HG03575 (cell line): ENCODE data around the gene NAA80.

ENCODE experiments used
- ATAC-seq: cut with Tn5 transposase; IDR thresholded peaks from one replicate; pipeline ENCODE4 v1.9.1; 2021; ENCODE audit not compliant: unreplicated experiment, insufficient number of reproducible peaks, low FRiP score; ENCODE audit errors: extremely low read depth

NAA80 gene

GRCh38 chr3:50331364-50331907 is 32.2 kb upstream of the NAA80 start:
- ATAC-seq: no peak

GRCh38 chr3:50330330-50330729 is 31.1 kb upstream of the NAA80 start:
- no peak for ATAC-seq

GRCh38 chr3:50327943-50328691 is 28.9 kb upstream of the NAA80 start, which contains the start of gene TUSC2:
TSS of gene TUSC2 (minus strand) at chr3:50328223. CDS start at chr3:50328099, 124 bp downstream.
- ATAC-seq: peak; percentile 38

- no peak for ATAC-seq
Observed at GRCh38 chr3:50327129-50327528, 27.9 kb upstream of the NAA80 start.

GRCh38 chr3:50326182-50326541 is 27.0 kb upstream of the NAA80 start:
- ATAC-seq: no peak

- no peak for ATAC-seq
Observed at GRCh38 chr3:50325497-50326181, 26.4 kb upstream of the NAA80 start.

- ATAC-seq: no peak
Observed at GRCh38 chr3:50325113-50325480, 25.9 kb upstream of the NAA80 start.

GRCh38 chr3:50324351-50325112 is 25.3 kb upstream of the NAA80 start:
- no peak for ATAC-seq

- no peak for ATAC-seq
Observed at GRCh38 chr3:50323614-50324199, 24.5 kb upstream of the NAA80 start.

- ATAC-seq: no peak
Observed at GRCh38 chr3:50323092-50323600, 23.9 kb upstream of the NAA80 start.

GRCh38 chr3:50322386-50323091 is 23.3 kb upstream of the NAA80 start, which contains the start of gene HYAL2:
TSS of gene HYAL2 (minus strand) at chr3:50322745. CDS start at chr3:50320489, 2,256 bp downstream.
- ATAC-seq: no peak

- no peak for ATAC-seq
Observed at GRCh38 chr3:50322115-50322385, 22.8 kb upstream of the NAA80 start.

GRCh38 chr3:50321336-50322114 is 22.3 kb upstream of the NAA80 start:
- no peak for ATAC-seq

GRCh38 chr3:50320853-50321335 is 21.7 kb upstream of the NAA80 start:
- no peak for ATAC-seq

GRCh38 chr3:50319894-50320625 is 20.9 kb upstream of the NAA80 start:
- no peak for ATAC-seq

- no peak for ATAC-seq
Observed at GRCh38 chr3:50319181-50319893, 20.1 kb upstream of the NAA80 start.

GRCh38 chr3:50318615-50319014 is 19.4 kb upstream of the NAA80 start:
- no peak for ATAC-seq
